Suprapubic skin (tissue), 4 donors: ENCODE results near the gene XPO6.

Experiments used
- CTCF ChIP-seq, 2 donors: fragments of 200-600 bp in 1 of 2; fragments of 450-650 bp in 1 of 2; sonication (generic) in 1 of 2; IDR thresholded peaks; one replicate each; pipeline ENCODE4 v1.5.1; 2016 to 2019; ENCODE audit warnings: antibody characterized with exemption in 2 of 2, mild to moderate bottlenecking in 1 of 2, moderate library complexity in 1 of 2
- EP300 ChIP-seq: sonication (generic); formaldehyde crosslinking; IDR thresholded peaks from one replicate; pipeline ENCODE4 v1.6.1; 2017; ENCODE audit warnings: antibody characterized with exemption
- POLR2A ChIP-seq, 2 donors: fragments of 450-650 bp; IDR thresholded peaks; one replicate each; pipeline ENCODE4 v1.6.1; 2017; ENCODE audit warnings: antibody characterized with exemption in 2 of 2, mild to moderate bottlenecking in 2 of 2, moderate library complexity in 2 of 2
- POLR2AphosphoS5 ChIP-seq, 3 donors: sonication (generic); formaldehyde crosslinking; IDR thresholded peaks; one replicate each; pipeline ENCODE4 v1.6.1; 2017; ENCODE audit warnings: antibody characterized with exemption in 3 of 3

- TF ChIP-seq EP300, result no peak
- TF ChIP-seq CTCF (IDR thresholded peaks at IDR 0.05), result no peak
- TF ChIP-seq POLR2A (IDR thresholded peaks at IDR 0.05), result no peak
- no peak for TF ChIP-seq POLR2AphosphoS5 (IDR thresholded peaks at IDR 0.05)
Measured at GRCh38 chr16:28162326-28162877, 49.4 kb downstream of the XPO6 start.
